T-helper 1 cell treated with Interleukin-12 subunit alpha and Interleukin-12 subunit beta and Interleukin-4 antibody, amounts not matched to agents 30 μg/mL and 1 μg/mL, for 36 hours (primary cell): ENCODE measurements around the gene ZDHHC9.
A peak's percentile ranks its signal among the peaks of the same experiment; 100 is the strongest.
"Not testable (repeated sequence)": the region's sequence is repeated elsewhere in the genome, so short reads cannot be mapped to it uniquely, and the experiment has no call there.

ENCODE experiments used
- H3K27ac Mint-ChIP-seq: one replicate; pipeline ENCODE4 v1.8.0; 2021; ENCODE audit warnings: mild to moderate bottlenecking, mixed read lengths
- H3K27me3 Mint-ChIP-seq: one replicate; pipeline ENCODE4 v1.8.0; 2021; ENCODE audit warnings: low read depth, mixed read lengths
- H3K36me3 Mint-ChIP-seq: one replicate; pipeline ENCODE4 v1.8.0; 2021; ENCODE audit warnings: low read depth, mixed read lengths
- H3K4me1 Mint-ChIP-seq: one replicate; pipeline ENCODE4 v1.8.0; 2021; ENCODE audit warnings: low read depth, mixed read lengths
- H3K4me3 Mint-ChIP-seq: one replicate; pipeline ENCODE4 v1.8.0; 2021; ENCODE audit warnings: mild to moderate bottlenecking, moderate library complexity, mixed read lengths
- H3K9me3 Mint-ChIP-seq: one replicate; pipeline ENCODE4 v1.8.0; 2021; ENCODE audit warnings: mixed read lengths

Gene ZDHHC9

GRCh38 chrX:129843459-129844306 lies at the start of gene ZDHHC9:
ZDHHC9 (minus strand) TSS chrX:129843886; CDS start chrX:129841945, 1,941 bp downstream.
- Mint-ChIP-seq H3K4me1 (peaks cover 12% of the 10 kb centered on the region), H3K27me3 (no peaks in the 10 kb centered on the region), H3K9me3 (no peaks in the 10 kb centered on the region), H3K27ac (peak within 1 kb of the TSS; percentile 80), H3K4me3 (peak within 1 kb of the TSS; percentile 89), H3K36me3 (no peaks in the 10 kb centered on the region)

GRCh38 chrX:129877401-129877800 lies 33.7 kb upstream of the ZDHHC9 start:
- Mint-ChIP-seq H3K9me3 (no peaks in the 10 kb centered on the region), H3K4me3 (no peak overlapping the region), H3K27me3 (no peaks in the 10 kb centered on the region), H3K36me3 (no peaks in the 10 kb centered on the region), H3K27ac (no peak overlapping the region), H3K4me1 (no peaks in the 10 kb centered on the region)

GRCh38 chrX:129876771-129877305 lies 33.2 kb upstream of the ZDHHC9 start:
- Mint-ChIP-seq H3K36me3 (no peaks in the 10 kb centered on the region), H3K9me3 (no peaks in the 10 kb centered on the region), H3K4me1 (no peaks in the 10 kb centered on the region), H3K27ac (no peak overlapping the region), H3K4me3 (no peak overlapping the region), H3K27me3 (no peaks in the 10 kb centered on the region)

- H3K4me1 Mint-ChIP-seq: no peaks in the 10 kb centered on the region
- no peaks in the 10 kb centered on the region for H3K27me3 Mint-ChIP-seq
- no peaks in the 10 kb centered on the region for H3K9me3 Mint-ChIP-seq
- no peak overlapping the region for H3K4me3 Mint-ChIP-seq
- no peak overlapping the region for H3K27ac Mint-ChIP-seq
- no peaks in the 10 kb centered on the region for H3K36me3 Mint-ChIP-seq
Measured at GRCh38 chrX:129875669-129876068, 32.0 kb upstream of the ZDHHC9 start.

- H3K9me3 Mint-ChIP-seq: no peaks in the 10 kb centered on the region
- H3K4me3 Mint-ChIP-seq: no peak overlapping the region
- no peaks in the 10 kb centered on the region for H3K36me3 Mint-ChIP-seq
- H3K27me3 Mint-ChIP-seq: no peaks in the 10 kb centered on the region
- no peak overlapping the region for H3K27ac Mint-ChIP-seq
- no peaks in the 10 kb centered on the region for H3K4me1 Mint-ChIP-seq
Measured at GRCh38 chrX:129872524-129872923, 28.8 kb upstream of the ZDHHC9 start.

GRCh38 chrX:129866321-129866720 lies 22.6 kb upstream of the ZDHHC9 start:
- not testable (repeated sequence) for H3K36me3 Mint-ChIP-seq, H3K27me3 Mint-ChIP-seq, H3K4me3 Mint-ChIP-seq, H3K27ac Mint-ChIP-seq, H3K9me3 Mint-ChIP-seq, H3K4me1 Mint-ChIP-seq

- not testable (repeated sequence) for H3K4me1 Mint-ChIP-seq, H3K4me3 Mint-ChIP-seq, H3K27ac Mint-ChIP-seq, H3K36me3 Mint-ChIP-seq, H3K9me3 Mint-ChIP-seq
- H3K27me3 Mint-ChIP-seq: peaks cover 20% of the 10 kb centered on the region
Measured at GRCh38 chrX:129859134-129859533, 15.4 kb upstream of the ZDHHC9 start.

GRCh38 chrX:129851825-129852224 lies 8.1 kb upstream of the ZDHHC9 start:
- not testable (repeated sequence) for H3K4me3 Mint-ChIP-seq, H3K4me1 Mint-ChIP-seq, H3K36me3 Mint-ChIP-seq, H3K9me3 Mint-ChIP-seq, H3K27ac Mint-ChIP-seq
- H3K27me3 Mint-ChIP-seq: peaks cover 12% of the 10 kb centered on the region

GRCh38 chrX:129846716-129847115 lies 3.0 kb upstream of the ZDHHC9 start:
- Mint-ChIP-seq H3K4me3 (no peak overlapping the region), H3K27me3 (no peaks in the 10 kb centered on the region), H3K9me3 (no peaks in the 10 kb centered on the region), H3K36me3 (no peaks in the 10 kb centered on the region), H3K4me1 (peaks cover 9% of the 10 kb centered on the region), H3K27ac (no peak overlapping the region)

GRCh38 chrX:129845616-129846190 lies 2.0 kb upstream of the ZDHHC9 start:
- Mint-ChIP-seq H3K36me3 (no peaks in the 10 kb centered on the region), H3K4me1 (peaks cover 12% of the 10 kb centered on the region), H3K27ac (no peak overlapping the region), H3K27me3 (no peaks in the 10 kb centered on the region), H3K9me3 (no peaks in the 10 kb centered on the region), H3K4me3 (no peak overlapping the region)

- Mint-ChIP-seq H3K27me3 (no peaks in the 10 kb centered on the region), H3K36me3 (no peaks in the 10 kb centered on the region), H3K4me3 (peak overlapping the region; percentile 85), H3K27ac (peak overlapping the region; percentile 80), H3K9me3 (no peaks in the 10 kb centered on the region), H3K4me1 (peaks cover 12% of the 10 kb centered on the region)
Measured at GRCh38 chrX:129843209-129843458, 552 bp downstream of the ZDHHC9 start.

- H3K27me3 Mint-ChIP-seq: no peaks in the 10 kb centered on the region
- no peaks in the 10 kb centered on the region for H3K36me3 Mint-ChIP-seq
- H3K4me1 Mint-ChIP-seq: peaks cover 12% of the 10 kb centered on the region
- H3K9me3 Mint-ChIP-seq: no peaks in the 10 kb centered on the region
- H3K27ac Mint-ChIP-seq: peak overlapping the region; percentile 80
- H3K4me3 Mint-ChIP-seq: peak overlapping the region; percentile 85
Measured at GRCh38 chrX:129842510-129843208, 1.0 kb downstream of the ZDHHC9 start.

GRCh38 chrX:129840344-129840743 lies 3.3 kb downstream of the ZDHHC9 start:
- Mint-ChIP-seq H3K36me3 (peaks cover 3% of the 10 kb centered on the region), H3K9me3 (no peaks in the 10 kb centered on the region), H3K4me1 (peaks cover 15% of the 10 kb centered on the region), H3K27ac (no peak overlapping the region), H3K27me3 (no peaks in the 10 kb centered on the region), H3K4me3 (no peak overlapping the region)

- no peaks in the 10 kb centered on the region for H3K27me3 Mint-ChIP-seq
- H3K36me3 Mint-ChIP-seq: peaks cover 3% of the 10 kb centered on the region
- H3K4me3 Mint-ChIP-seq: no peak overlapping the region
- no peaks in the 10 kb centered on the region for H3K9me3 Mint-ChIP-seq
- peaks cover 5% of the 10 kb centered on the region for H3K4me1 Mint-ChIP-seq
- no peak overlapping the region for H3K27ac Mint-ChIP-seq
Measured at GRCh38 chrX:129836827-129837226, 6.9 kb downstream of the ZDHHC9 start.
